H1 (cell line): ENCODE data around the gene ADARB2. TPM values are rescaled to one million over a fixed set of nuclear protein-coding genes. Genes with fewer than 3 reads are reported as not detected.

Experiments used
- CBX5 ChIP-seq: fragments of 300-800, 300-1000 bp; sonication (generic); IDR thresholded peaks from 2 replicates; pipeline ENCODE4 v1.7.1; 2016; ENCODE audit warnings: antibody characterized with exemption, low read length, low read depth
- EZH2 ChIP-seq: fragments of 200-600 bp; sonication (generic); IDR thresholded peaks from 2 replicates; pipeline ENCODE4 v1.7.1; 2012; ENCODE audit warnings: low read depth, mild to moderate bottlenecking, moderate library complexity, low read length, inconsistent platforms; ENCODE audit not compliant: severe bottlenecking
- JUND ChIP-seq: IDR thresholded peaks from 2 replicates; pipeline ENCODE4 v1.6.1; 2011; ENCODE audit warnings: mild to moderate bottlenecking, improper control_type of control experiment, low read length
- RAD21 ChIP-seq, 2 experiments: IDR thresholded peaks in 1 of 2; conservative IDR thresholded peaks in 1 of 2; 2 replicates each; pipeline ENCODE4 v1.6.1; 2011; ENCODE audit warnings: low read depth in 2 of 2, low read length in 2 of 2, improper control_type of control experiment in 1 of 2, inconsistent platforms in 1 of 2, mild to moderate bottlenecking in 1 of 2, moderate library complexity in 1 of 2
- polyA plus RNA-seq, 7 experiments: library from polyadenylated mRNA; depleted of rRNA in 3 of 7; stranded (reverse) in 5 of 7; unstranded in 2 of 7; fragments of >200 nt in 5 of 7; fragments of 200-250 nt in 2 of 7; gene quantifications; 1 replicate in 5 of 7; 2 replicates in 1 of 7; 4 replicates in 1 of 7; pipeline versions ENCODE4 v1.2.1 to v1.2.3, GENCODE V29; 2011 to 2013; ENCODE audit warnings: missing spikeins in 2 of 7, mixed read lengths in 2 of 7
- total RNA-seq: library from RNA; stranded (reverse); fragmentation: NEBNext Ultra II Directional; extraction: Animal tissue kit (Norgen Biotek cat#: 25700); gene quantifications from 2 replicates; pipeline ENCODE4 v1.2.1, GENCODE V29; 2021
- TF ChIP-seq, protein P1 (sequence below): IDR thresholded peaks from 2 replicates; pipeline ENCODE4 v1.6.1; 2011; ENCODE audit warnings: low read depth, mild to moderate bottlenecking, low read length; ENCODE audit not compliant: insufficient read depth
- TF ChIP-seq, protein P2 (sequence below): IDR thresholded peaks from 2 replicates; pipeline ENCODE4 v1.6.1; 2012; ENCODE audit warnings: inconsistent platforms
- TF ChIP-seq, protein P3 (sequence below), 3 experiments: IDR thresholded peaks; 1 replicate in 2 of 3; 2 replicates in 1 of 3; pipeline versions ENCODE4 v1.5.1 to v1.6.1; 2011; ENCODE audit warnings: low read length in 3 of 3, mild to moderate bottlenecking in 3 of 3, inconsistent platforms in 2 of 3, low read depth in 1 of 3, moderate library complexity in 1 of 3; ENCODE audit not compliant: insufficient read depth in 1 of 3; ENCODE audit errors: control extremely low read depth in 1 of 3

ADARB2 gene
- total and polyA plus RNA-seq, 2 of the 8 experiments (the other 6 are each of a cell fraction or from before 2014, with no cell fraction given) = 2.2 to 2.8 TPM

DNA sequence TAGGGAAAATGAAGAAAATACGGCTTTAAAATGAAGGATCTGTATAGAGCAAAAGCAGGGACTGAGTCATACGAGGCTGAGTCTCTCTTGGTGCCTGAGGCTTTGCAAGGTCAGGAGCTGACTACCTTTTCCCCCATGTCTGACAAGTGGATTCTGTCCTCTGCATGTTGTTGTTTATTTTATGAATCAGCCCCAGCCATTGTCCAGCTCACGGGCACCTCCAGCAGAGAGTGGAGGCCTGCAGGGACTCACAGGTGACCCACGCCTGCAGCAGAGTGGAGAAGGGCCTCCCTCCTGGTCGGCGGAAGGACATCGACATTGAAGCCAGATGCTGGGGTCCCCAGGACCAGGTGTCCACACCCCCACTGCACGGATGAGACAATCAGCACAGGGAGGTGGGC is 447.3 kb downstream of the ADARB2 start (continued):
- TF ChIP-seq EZH2 (no peak), JUND (no peak), RAD21 (IDR thresholded peaks at IDR 0.05 in 1 of 2, conservative IDR thresholded peaks at IDR 0.05 in 1 of 2; ENCODE audit: low read depth in 2 of 2, low read length in 2 of 2) (no peak), CBX5 (no peak)
- TF ChIP-seq, protein P1, sequence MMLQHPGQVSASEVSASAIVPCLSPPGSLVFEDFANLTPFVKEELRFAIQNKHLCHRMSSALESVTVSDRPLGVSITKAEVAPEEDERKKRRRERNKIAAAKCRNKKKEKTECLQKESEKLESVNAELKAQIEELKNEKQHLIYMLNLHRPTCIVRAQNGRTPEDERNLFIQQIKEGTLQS = no peak
- TF ChIP-seq, protein P2, sequence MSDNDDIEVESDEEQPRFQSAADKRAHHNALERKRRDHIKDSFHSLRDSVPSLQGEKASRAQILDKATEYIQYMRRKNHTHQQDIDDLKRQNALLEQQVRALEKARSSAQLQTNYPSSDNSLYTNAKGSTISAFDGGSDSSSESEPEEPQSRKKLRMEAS = no peak
- TF ChIP-seq, protein P3, sequence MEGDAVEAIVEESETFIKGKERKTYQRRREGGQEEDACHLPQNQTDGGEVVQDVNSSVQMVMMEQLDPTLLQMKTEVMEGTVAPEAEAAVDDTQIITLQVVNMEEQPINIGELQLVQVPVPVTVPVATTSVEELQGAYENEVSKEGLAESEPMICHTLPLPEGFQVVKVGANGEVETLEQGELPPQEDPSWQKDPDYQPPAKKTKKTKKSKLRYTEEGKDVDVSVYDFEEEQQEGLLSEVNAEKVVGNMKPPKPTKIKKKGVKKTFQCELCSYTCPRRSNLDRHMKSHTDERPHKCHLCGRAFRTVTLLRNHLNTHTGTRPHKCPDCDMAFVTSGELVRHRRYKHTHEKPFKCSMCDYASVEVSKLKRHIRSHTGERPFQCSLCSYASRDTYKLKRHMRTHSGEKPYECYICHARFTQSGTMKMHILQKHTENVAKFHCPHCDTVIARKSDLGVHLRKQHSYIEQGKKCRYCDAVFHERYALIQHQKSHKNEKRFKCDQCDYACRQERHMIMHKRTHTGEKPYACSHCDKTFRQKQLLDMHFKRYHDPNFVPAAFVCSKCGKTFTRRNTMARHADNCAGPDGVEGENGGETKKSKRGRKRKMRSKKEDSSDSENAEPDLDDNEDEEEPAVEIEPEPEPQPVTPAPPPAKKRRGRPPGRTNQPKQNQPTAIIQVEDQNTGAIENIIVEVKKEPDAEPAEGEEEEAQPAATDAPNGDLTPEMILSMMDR (IDR thresholded peaks at IDR 0.05; ENCODE audit: control extremely low read depth in 1 of 3, insufficient read depth in 1 of 3, low read depth in 1 of 3, low read length in 3 of 3) = no peak
